ENCODE results near the gene CCDC40.

DNA sequence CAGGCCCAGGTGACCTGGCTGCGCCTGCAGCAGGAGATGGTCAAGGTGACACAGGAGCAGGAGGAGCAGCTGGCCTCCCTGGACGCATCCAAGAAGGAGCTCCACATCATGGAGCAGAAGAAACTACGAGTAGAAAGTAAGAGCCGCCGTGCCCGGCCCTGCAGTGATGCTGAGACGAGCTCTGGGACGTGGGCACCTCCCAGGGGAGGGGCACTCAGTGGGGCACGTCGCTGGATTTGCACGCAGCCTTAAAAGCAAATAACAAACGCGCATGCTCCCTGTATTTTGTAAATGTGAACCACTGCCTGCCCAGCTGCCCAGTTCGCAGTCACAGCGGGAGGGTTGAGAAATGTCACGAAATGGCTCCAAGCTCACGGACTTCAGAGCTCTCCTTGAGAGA lies 49.6 kb downstream of the CCDC40 start:
- TF ChIP-seq, protein P1, sequence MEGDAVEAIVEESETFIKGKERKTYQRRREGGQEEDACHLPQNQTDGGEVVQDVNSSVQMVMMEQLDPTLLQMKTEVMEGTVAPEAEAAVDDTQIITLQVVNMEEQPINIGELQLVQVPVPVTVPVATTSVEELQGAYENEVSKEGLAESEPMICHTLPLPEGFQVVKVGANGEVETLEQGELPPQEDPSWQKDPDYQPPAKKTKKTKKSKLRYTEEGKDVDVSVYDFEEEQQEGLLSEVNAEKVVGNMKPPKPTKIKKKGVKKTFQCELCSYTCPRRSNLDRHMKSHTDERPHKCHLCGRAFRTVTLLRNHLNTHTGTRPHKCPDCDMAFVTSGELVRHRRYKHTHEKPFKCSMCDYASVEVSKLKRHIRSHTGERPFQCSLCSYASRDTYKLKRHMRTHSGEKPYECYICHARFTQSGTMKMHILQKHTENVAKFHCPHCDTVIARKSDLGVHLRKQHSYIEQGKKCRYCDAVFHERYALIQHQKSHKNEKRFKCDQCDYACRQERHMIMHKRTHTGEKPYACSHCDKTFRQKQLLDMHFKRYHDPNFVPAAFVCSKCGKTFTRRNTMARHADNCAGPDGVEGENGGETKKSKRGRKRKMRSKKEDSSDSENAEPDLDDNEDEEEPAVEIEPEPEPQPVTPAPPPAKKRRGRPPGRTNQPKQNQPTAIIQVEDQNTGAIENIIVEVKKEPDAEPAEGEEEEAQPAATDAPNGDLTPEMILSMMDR (IDR thresholded peaks at IDR 0.05): no peak
- TF ChIP-seq POLR2A (IDR thresholded peaks at IDR 0.05): no peak

All from Peyer's patch (tissue), 4 donors.